GM03348 (cell line): Measurements from ENCODE around the gene DNM1.
A peak's percentile ranks its signal among the peaks of the same experiment; 100 is the strongest.

Source experiments
- DNase-seq: peaks from one replicate; pipeline ENCODE4 v3.0.0; 2012; ENCODE audit warnings: low spot score

Gene DNM1

DNA sequence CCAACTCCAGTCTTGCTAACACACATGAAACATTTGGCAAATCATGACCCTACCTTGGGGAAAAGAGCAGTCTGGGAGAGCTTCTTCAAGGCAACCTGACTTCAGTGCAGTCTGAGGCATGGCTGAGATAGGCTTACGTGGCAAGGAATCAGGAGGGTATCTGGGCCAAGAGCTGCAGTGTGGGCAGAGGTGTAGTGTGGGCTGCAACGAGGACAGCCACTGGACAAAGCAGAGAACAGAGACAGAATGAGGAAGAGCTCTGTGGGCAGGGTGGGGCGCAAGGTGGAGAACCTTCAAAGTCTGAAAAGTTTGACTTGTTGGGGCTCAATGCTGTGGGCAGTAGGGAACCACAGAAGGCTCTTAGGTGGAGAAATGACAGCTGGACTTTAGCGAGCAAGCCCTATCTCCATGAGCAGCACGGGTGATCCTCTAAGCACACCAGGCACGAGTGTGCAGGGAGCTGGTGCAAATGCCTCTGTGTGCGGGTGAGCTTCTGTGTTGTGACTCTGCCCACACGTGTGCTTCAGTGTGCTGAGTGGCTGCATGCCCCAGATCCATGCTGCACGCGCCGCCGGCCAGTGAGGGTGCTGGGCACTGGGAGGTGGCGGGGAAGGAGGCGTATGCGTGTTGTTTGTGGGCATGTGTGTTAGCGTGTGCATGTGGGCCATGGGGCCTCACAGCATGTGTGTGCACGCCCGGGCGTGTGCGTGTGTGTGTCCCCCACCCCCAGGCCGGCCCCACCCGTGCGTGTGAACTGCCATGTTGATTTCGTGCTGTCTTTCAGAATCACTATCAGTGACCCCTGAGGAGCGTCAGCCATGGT, 49.3 kb downstream of the DNM1 start:
- DNase-seq, result no peak

DNA sequence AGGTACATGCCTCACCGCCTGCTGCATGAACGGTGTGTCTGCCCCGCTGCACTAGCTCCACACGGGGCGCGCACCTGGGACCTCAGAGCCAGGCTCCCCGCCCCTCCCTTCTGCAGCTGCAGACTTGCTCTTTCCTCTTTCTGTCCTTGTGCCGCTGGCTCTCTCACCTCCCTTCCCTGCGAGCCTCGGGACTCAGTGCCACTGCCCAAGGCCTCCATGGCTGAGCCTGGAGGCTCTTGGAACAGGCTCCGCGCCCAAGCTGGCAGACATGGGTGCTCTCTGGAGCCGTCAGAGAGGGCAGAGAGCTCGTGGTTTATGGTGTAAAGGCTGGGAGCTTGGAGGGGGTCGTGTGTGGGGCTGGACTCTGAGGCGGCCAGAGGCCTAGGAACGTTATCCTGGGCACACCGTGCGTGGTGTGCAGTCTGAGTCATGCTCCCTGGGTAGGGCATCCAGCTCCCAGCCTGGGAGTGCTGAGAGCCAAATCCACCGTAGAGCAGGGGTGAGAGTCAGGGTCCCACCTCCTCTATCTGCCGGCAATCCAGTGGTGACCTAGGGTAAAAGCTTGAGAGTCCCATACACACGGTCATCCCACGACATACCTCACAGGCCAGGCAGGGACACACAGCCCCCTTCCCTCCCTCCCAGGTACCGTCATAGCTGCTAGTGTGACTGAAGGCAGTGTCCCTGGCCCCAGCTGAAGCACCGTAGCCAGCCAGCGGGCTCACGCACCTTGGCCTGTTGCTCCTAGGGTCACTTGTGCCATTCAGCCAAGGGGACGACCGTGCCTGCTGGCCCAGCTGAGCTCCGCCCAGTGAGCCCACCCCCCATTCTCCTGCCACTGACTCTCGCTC, 50.2 kb downstream of the DNM1 start:
- no peak for DNase-seq

DNA sequence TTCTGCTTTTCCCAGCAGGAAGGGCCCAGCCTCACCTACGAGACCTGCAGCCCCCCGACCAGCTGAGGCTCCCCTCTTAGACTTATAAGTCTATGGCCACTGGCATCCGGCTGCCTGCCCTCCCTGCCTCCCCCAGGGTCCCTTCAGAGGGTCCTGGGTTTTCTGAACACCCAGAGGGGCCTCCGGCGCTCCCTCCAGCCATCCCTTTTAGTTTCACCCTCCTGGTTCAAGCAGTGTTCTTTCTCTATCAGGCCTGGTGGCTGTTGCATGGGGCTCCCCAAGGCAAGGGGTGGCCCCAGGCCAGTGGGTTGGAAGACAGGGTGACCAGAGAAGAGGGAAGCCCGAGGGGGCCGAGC, 50.8 kb downstream of the DNM1 start:
- no peak for DNase-seq

DNA sequence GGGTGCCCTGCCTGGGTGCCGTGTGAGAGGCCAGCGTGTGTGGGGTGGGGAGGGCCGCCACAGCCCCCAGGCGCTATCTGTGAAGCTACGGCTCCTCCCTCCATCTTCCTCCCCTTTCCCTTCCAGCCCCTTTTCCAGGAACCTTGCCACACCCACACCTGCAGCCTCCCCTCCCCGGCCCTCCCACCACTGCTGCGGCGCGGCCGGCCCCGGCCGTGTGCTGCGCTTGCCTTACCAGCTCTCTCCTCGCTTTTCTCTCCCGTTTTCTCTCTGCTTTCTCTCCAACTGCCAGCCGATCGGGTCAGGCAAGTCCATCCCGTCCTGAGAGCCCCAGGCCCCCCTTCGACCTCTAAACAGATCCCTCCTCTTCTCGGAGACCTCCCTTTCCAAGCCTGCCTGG, 51.2 kb downstream of the DNM1 start:
- DNase-seq, result no peak

DNA sequence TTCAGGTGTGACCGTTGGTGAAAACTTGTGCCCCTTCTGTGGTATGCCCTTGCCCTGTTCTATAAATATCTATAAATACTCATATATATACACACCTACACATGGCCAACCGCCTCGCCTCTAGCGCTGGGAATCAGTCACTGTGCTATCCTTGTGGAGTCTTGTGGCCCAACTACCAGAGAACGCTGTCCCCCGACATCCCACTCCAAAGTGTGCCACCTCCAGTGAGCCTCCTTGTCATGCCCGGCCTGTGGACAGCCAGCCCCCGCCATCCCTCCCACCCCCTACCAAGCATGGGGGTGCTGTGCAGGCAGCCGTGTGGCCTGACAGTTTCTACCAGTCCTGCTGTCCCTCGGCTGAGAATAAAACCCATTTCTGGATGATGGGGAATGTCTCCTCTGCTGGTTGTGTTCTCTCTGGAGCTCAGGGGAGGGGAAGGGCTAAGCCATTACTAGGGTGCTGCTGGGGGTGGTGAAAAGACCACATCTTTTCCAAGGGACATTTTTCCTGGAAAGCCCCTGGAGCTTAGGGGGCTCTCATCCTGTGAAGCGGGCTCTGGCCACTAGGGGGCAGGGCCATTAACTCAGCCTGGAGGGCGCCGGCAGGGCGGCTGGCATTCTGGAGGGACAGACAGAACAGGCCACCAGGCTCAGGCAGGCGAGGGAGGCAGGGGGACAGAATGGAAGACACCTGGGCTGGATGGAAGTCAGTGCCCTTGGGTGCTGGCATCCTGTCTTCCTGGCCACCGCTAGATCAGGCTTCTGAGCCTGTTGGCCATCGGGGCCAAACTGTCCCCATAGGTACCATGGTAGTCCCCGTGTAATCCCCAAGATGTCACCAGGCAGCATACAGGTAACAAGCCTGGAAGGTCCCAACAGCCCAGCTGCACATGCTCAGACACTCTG, 51.9 kb downstream of the DNM1 start:
- peak; percentile 87 for DNase-seq

DNA sequence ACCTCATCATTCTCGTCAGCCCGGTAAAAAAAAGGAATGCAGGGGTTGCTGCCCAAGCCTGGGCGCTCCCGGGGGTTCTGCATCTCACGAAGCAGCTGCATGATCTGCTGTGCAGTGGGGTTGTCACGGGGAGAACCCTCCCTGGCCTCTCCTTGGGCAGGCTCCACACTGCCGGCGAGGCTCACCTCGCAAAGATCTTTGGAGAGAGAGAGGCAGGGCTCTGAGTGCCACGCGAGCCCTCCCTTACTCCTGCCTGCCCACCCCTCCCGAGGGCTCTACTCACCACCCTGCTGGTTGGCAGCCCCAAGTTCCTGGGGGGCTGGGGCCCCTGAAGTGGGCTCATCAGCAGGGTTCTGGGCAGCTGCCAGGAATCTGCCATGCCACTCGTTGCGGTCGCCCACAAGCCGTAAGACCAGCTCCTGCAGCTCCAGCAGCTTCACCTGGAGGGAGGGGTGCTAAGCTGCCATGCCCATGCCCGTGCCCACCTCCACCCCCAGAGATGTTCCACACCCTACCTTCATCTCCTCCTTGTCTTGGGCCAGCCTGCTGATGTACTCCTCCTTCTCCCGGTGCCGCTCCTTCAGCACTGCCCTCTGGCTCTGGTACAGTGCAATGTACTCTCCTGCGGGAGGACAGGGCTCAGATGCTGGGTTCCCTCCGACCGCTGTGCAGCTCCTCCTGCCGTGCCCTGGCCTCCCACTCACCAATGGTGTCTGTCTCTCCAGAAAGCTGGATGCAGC, 54.1 kb downstream of the DNM1 start:
- no peak for DNase-seq

DNA sequence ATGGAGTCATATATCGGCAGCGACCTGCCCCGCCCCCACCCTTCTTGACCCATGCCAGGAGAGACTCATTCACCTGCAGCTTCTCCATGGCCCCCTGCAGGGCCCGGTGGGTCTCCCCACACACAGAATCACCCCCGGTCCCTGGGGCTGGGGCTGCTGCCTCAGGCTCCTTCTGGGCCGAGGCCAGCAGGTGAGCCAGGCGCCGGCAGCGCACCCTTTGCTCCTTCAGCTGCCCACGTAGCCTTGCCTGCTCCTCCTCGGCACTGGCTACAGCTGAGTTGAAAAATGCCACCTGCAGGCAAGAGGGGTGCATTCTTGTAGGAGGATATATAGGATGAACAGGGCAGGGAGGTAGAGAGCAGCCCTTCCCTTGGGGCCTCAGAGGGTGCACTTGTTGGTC, 54.7 kb downstream of the DNM1 start:
- DNase-seq, result no peak

DNA sequence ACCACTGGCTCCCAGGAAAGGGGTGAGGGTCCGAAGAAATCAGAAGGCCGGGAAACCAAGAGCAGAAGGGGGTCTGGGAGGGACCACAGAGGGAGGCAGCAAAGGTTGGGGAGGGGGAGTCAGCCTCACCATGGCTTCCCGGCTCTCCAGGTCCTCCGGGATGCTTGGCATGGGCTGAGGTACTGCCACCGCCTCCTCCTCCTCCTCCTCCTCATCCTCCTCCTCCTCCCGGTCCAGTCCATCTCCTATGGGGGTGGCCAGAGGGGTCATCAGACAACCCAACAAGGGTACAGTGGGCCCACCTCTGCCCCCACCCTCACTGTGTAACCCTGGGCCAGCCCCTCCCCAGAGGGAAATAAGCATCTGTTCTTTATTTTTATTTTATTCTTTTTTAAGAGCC, 55.1 kb downstream of the DNM1 start:
- DNase-seq, result no peak

DNA sequence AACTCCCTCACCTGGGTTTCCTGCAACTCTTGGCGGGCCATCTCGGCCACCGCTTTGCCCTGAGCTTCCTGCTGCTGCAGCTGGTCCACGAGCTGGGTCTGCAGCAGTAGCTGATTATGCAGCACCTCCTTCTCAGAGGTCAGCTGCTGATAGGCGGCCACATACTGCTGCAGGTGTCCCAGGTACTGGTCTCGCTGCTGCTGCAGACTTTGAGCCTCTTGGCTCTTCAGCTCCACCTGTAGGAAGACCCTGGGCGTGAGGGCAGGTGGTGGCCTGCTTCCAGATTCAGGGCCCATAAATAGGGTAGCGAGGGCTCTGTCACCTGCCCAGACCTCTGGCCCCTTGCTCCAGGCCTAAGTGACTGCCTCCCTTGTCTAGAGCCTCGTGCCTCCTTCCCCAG, 56.0 kb downstream of the DNM1 start:
- DNase-seq, result no peak

DNA sequence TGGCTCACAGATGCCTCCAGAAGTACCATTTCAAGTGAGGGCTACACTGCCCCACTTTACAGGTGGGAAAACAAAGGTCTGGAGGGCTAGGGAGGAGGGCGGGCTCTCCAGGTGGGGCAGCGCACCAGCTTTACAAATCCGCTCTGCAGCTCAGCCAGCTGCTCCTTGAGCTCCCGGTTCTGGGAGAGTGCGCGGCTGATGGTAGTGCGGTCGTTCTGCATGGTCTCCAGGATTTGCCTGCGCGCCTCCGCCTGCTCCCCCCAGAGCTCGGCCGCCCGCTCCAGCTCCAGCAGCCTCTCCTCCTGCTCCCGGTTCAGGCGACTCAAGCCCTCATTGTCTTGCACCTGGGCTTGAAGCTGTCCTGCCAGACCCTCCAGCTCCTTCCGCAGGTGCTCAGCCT, 57.2 kb downstream of the DNM1 start:
- DNase-seq, result no peak

DNA sequence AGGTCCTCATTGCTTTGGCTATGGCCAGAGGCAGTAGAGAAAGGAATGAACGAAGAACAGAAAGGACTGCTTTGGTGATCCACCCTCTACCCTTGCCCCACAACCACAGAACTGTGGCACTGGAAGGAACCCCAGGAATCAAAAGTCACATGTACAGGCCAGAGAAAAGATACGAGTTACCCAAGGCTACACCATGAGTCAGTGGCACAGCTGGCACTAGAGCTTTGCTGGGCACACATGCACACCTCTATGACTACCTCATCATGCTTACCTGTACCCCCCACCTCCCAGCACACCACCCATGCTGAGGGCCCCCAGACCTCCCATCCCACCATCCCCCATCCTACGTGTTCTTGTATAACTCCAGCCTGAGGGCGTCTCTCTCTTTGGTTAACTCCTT, 59.5 kb downstream of the DNM1 start:
- DNase-seq, result no peak

DNA sequence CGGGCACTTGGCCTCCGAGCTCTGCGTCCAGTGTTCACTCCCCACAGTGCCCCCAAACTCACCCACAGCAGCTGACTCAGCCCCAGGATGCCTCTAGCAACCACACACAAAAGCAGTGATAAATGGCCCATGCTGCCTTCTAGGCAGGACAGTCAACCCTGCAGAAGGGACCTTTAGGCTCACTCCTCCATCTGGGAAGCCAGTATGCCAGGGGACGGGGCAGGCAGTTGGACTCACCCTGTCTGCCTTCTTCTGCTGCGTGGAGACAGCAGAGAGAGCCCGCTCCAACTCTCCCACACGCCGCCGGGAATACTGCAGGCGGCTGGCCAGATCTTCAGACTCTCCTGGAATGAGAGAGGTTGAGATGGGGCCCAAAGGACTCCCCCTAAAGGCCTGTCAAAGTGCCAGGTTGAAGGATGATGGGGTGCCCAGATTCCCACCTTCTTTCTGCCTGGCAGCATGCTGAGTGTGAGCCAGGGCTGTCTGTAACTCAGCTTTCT, 62.2 kb downstream of the DNM1 start:
- DNase-seq, result no peak

DNA sequence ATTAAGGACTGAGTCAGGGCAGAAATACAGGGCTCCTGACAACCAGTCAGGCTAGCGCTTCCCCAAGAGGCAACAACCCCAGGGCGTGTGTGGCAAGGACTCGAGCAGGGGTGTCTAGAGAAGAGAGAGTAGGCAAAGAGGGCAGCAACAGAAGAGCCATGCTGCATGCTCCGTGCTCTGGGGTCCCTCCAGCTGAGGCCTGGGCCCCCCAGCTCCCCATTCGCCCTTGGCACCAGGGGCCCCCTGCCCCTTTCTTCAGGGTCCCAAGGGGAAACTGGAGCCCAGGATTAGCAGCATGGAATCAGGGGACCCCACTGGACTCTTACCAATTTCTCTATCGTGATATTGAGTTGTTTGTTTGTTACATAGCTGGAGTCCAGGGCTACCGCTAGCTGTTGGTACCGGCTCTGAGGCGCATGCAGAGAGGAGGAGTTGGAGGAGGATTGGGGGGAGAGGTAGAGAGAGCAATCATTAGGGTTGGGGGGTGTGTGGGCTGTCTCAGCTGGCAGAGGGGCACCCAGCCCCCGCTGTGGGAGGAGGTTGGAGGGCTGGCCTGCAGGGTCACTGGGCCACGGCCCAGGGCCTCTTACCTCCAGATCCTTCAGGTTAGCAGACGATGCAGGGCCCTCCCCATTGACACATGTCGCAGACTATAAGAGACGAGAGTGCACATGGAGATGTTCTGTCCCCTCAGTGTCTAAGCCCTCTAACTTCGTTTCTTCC, 63.9 kb downstream of the DNM1 start:
- DNase-seq, result no peak

DNA sequence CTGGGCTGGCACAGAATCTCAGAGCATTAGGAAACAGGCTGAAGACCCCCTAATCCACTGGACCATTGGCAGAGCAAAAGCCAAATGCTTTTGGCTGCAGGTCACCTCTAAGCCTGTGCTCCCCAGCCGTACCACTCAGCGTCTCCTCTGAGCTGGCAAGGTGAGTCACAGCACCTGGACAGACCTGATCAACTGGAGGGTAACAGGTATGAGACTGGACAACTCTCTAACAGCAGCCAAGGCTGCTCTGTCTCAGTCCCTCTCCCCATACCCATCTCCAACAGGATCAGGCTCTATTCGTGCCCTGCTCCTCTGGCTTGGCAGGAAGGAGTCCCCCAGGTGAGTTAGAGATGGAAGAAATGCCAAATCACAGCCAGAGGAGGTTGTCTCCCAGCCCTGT, 67.9 kb downstream of the DNM1 start:
- DNase-seq, result no peak

DNA sequence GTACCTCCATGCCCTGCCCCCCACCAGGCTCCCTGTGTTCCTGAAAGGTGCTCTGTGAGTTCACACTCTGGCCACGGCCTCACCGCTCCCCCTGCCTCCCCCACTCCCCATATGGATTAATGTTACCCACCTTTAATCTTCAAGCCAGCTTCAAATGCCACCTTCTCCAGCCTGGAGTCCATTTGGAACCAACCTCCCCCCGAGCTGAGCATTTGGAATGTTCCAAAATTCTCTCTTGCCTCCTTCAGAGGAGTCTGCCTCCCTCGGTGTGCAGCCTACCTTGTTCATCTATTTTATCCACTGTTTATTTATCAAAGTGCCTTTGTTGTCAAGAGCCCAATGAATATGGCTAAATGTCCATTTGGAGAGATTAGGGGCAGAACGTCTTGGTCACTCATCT, 68.3 kb downstream of the DNM1 start:
- no peak for DNase-seq

DNA sequence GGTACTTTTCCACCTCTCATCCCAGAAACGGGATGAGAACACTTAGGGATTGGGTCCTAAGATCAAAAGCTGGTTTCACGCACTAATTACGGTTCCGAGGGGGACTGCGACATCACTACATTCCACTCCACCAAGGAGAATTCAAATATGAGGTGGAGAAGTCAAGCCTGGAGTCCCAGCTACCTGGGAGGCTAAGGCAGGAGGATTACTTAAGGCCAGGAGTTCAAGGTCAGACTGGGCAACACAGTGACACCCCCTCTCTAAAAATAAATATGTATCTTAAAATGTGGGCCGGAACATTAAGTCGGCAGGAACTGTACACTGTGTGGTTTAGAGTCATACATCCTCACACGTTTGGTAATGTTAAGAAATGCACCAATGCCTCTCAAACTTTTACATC, 71.1 kb downstream of the DNM1 start:
- DNase-seq, result no peak

DNA sequence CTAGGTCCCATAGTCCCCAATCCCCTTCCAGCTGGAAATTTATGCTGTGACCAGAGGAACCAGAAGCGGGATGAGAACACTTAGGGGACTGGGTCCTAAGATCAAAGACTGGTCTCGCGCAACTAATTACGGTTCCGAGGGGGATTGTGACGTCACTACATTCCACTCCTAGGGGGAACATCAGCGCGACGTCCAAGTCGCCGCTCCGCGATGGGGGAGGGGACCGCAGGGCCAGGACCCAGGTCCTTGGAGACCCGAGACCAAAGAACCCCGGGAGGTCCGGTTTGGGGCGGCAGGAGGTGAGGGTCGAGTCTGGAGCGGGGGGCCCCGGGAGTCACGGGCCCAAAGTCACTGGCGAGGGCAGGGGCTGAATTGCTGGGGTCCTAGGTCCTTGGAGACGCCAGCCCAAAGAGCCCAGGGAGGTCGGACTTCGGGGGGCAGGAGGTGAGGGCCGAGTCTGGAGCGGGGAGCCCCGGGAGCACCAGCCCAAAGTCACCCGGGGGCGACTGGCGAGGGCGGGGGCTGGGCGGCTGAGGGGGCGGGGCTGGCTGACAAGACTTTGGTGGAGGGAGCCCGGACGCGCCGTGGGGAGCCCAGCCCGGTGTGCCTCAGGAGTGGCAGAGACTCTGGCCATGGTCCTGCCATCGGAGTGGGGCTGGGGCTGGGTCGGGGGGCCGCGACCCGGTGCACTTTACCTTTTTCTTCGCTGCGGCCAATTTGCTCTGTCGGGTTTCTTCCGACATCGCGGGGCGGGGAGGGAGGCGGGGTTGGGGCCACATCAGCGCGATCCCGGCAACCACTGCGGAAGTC, 72.2 kb downstream of the DNM1 start, which contains the start of gene GOLGA2:
TSS of gene GOLGA2 (minus strand) at position 810 of the 810 bp plus-strand sequence. CDS start at position 779, 31 bp downstream.
- peak; percentile 88 for DNase-seq

DNA sequence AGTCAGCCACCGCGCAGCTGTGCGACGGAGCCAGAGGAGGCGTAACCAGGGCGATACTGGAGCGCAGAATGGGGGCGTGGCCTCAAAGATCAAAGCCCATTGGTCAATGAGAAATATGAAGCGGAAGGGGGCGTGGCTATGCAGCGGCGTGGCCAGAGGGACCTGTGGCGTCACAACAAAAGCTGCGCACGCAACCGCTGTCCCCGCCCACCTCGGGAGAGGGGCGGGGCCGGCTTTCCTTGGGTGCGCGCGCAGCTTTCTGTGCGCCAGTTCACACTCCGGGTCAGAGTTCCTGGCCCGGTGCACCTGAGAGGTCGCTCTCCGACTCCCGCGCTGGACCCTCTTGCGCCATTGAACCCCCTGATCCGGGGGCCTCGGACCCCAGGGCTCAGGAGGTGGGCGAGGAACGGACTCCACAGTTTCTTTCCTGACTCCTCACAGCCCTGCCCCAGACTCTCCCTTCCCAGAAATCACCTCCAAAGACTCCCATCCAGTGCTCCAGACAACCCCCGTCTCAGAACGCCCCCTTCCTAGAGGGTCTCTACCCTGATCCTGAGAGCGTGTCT, 72.9 kb downstream of the DNM1 start, which contains the start of gene SWI5:
TSS of gene SWI5 (plus strand) at position 269 of the 566 bp plus-strand sequence.
- DNase-seq, result peak; percentile 99

DNA sequence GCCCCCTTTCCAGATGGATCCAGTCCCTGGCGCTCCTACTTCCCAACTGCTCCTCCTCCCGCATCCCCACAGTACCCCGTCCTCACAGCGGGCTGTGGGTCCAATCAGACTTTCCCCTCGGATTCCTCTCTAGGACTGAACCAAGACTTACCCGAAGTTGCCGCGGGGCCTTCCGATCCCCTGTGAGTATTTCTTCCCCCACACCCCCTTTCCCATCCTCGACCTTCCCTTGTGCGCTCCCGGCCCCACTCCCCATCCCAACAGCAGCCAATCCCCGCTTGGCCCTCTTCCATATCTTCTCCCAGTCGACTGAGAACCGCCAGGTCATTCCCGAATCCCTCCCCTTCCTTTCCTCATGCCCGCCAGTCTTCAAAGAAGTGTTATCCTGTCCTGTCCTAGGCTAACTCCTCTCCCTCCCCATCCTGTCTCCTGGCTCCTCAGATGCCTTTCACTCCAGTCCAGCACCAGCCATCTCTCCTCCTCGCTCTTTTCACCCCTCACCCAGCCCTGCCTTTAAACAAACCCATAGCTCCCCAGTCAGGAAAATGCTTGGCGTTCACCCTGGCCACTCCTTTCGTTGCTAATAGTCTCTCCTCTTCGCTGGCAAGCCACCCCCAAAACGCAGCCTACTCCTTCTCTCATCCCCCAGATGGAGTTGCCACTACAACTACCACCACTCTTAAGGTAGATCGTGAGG, 73.5 kb downstream of the DNM1 start:
- DNase-seq, result peak; percentile 71
